HG02981 (cell line): Measurements from ENCODE around the gene LAMC3.

Experiments used
- ATAC-seq: cut with Tn5 transposase; IDR thresholded peaks from one replicate; pipeline ENCODE4 v1.9.1; 2021; ENCODE audit warnings: mild to moderate bottlenecking, moderate library complexity; ENCODE audit not compliant: unreplicated experiment

LAMC3 gene

DNA sequence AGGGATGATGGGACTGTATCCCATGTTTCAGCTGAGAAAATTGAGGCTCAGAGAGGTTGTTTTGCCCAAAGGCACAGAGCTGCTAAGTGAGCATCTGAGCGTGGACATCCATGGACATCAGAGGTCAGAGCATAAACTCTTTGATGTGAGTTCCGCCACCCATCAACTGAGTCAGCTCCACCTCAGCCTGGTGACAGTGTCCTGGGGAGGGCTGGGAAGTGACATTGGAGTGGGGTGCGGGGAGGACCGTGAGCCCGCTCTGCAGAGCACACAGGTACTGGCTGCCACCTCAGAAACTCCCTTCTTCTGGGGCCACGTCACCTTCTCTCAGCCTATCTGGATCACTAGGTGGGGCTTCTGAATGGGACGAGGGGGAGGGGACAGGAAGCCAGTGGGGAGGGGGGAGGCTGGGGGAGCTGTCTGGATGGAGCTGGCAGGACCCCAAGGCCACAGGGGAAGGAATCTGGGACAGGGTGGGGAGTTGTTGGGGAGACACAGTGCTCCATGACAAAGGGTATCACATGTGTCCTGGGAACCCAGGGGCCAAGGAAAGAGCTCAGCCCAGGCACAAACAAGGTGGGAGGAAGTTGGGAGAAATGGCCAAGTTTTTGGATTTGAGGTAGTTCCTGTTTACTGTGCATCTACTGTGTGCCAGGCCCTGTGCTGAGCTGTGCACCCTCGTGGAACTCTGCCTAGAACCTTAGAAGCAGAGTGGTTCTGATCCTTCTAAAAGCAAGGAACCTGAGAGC is 2.5 kb downstream of the LAMC3 start:
- no peak for ATAC-seq

DNA sequence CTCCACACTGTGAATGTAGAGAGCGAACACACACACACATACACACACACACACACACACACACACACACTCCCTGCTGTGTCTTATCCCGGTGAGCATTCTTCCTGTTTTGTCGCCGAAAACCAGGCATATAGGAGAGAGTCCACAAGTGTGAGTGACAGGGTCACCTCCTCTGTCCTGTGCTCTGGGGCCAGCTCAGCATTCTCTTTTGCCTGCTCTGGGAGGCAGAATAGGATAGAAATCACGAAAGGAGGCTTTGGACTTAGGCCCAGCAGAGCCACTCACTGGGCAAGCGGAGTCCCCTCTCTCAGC is 3.0 kb downstream of the LAMC3 start:
- no peak for ATAC-seq

DNA sequence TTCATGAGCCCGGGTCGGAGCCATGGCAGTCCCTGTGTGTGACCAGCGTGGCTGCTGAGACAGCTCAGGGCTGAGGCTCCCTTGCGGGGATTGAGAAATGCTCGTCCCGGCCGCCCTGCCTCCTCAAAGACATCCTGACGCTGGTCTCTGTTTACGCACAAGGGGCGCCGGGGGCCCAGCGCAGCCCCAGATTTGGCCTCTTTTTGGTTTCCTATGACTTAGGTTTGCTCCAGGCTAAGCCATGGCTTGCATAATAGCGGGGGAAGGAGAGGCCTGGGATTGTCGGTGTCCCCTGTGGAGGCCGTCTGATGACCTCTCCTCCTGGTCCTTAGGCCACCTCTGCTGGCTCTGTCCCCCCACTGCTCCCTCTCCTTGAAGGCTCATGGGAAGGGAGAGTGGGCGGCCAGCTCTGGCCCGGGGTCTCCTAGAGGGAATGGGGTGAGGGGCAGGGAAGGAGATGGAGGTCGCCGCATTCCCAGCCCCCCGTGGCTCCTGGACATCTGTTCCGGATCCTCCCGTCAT is 3.5 kb downstream of the LAMC3 start:
- ATAC-seq = no peak

DNA sequence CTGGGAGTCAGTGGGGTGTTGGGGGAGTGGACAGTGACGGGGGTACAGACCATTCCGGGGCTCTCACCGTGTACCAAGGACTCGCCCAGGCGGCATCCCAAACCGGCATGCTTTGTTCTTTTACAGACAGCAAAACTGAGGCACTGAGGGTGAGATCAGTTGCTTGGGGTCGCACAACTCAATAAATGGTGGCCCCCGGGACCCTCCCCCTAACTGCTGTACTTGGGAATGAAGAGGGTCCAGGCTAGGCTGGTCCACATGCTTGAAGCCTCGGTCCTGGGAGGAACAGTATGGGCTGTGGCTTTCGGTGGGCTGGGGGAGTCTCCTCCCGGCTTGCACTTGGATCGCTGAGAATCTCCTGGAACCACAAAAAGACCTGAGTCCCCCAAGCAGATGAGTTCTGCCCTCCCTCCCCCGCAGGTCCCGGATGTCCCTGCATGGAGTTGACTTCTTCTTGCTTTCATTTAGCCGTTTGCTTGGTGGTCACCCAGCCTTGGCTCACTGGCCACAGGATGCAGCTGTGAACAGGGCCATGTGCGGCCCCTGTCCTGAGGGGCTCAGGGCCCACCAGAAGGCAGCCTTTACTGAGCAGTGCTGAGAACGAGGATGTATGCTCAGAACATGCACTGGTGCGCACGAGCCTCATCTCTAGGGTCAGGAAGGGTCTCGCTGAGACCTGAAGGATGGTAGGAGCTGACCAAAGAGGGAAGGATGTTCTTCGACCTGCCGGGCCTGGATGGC is 4.2 kb downstream of the LAMC3 start:
- ATAC-seq = no peak

DNA sequence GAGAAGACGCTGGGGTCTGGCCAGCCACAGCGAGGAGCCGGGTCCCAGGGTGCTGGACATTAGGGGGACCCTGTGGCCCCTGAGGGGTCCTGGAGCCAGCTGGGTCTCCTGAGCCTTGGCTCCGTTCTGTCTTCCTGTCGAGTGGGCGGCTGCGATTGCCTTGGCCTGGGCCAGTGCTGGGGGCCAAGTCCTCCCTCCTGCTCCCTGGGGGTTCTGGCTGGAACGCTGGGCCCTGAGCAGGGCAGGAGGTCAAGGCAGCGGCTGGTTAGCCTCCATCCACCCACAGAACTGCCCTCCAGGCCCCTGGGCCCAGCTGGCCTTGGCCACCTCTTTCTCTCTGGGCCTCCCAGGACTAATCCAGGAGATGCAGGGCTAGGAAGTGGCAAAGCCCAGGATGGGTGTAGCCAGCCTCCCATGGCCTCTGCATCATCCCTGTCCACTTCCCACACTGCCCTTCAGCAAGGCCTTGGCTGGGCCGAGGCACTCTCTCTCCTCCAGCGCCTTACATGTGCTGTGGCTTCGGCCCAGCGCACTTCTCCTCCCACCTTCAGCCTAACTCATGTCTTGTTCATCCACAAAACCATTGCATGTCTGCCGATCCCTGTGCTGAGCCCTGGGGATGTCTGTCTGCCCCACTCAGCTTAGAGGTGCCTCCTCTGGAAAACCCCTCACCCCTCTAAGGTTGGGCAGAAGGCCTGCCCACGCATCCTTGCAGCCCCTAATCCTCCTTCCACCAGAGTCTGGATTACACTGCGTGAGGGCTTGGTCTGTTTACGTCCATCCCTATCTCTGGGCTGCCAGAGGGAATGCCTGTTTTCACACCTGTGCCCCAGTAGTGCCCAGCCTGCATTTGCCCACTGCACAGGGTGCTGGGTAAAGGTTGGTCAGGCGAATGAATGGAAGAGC is 5.0 kb downstream of the LAMC3 start:
- no peak for ATAC-seq

DNA sequence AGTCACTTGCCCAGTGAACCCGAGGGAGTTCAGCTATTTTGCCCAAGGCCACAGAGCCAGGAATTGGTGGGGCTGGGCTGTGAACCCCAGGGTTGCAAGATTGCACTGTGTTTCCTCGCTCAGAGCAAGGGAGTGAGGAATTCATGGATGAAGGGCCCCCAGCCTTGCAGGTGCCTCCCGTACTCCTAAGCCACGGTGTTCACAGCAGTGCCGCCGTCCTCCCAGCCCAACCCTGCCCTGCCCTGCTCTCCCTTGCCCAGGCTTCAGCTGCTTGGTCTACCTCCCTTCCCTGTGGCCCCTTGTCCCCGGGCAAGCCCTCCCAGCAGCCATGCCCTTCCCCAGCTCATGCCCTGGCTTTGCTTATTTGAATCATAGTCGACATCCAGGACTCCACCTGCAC is 6.1 kb downstream of the LAMC3 start:
- no peak for ATAC-seq

DNA sequence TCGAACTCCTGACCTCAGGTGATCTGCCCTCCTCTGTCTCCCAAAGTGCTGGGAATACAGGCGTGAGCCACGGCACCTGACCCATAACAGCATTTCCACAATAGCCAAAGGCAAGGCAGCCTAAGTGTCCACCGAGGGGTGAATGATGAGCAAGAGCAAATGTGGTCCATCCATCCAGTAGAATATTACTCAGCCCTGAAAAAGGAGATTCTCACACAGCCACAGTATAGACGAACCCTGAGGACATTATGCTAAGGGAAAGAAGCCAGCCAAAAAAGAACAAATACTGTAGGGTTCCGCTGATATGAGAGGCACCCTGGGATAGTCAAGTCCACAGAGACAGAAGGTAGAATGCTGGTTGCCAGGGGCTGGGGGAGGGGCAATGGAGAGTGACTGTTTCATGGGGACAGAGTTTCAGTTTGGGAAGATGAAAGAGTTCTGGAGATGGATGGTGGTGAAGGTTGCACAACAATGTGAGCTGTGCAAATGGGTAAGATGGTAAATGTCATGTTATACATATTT is 7.0 kb downstream of the LAMC3 start:
- no peak for ATAC-seq

DNA sequence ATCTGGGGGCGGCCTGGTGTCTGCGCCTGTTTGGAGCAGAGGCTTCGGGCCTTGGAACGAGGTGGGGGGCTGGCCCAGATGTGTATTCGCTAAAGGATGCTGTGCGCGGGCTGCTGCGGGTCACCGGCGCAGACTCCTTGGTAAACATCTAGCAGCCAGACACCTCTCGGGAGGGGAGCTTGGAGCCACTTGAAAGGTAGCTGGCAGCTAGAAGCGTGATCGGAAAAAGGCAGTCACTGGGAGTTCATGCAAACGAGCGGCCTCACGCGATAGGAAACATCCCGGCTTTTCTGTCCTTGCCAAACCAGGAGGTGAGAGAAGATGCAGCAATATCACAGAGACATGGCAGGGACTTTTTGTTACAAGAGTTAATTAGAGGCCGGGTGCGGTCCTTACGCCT is 8.1 kb downstream of the LAMC3 start:
- ATAC-seq = no peak

DNA sequence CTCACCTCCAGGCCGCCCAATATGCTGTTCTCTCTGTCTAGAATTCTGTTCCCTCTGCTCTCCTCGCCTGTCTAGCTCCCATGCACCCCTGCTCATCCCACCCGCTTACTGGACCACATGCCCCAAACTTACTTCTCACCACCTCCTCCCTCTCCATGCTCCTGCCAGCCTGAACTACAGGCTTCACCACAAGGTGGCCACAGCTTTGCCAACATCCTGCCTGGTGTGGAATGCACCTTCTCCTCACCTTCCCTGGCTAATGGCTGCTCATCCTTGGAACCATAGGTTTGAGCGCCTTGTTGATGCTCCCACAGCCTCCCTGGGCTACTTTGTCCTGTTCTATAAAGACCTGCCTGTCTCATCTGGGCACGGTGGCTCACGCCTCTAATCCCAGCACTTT is 9.6 kb downstream of the LAMC3 start:
- ATAC-seq = no peak

DNA sequence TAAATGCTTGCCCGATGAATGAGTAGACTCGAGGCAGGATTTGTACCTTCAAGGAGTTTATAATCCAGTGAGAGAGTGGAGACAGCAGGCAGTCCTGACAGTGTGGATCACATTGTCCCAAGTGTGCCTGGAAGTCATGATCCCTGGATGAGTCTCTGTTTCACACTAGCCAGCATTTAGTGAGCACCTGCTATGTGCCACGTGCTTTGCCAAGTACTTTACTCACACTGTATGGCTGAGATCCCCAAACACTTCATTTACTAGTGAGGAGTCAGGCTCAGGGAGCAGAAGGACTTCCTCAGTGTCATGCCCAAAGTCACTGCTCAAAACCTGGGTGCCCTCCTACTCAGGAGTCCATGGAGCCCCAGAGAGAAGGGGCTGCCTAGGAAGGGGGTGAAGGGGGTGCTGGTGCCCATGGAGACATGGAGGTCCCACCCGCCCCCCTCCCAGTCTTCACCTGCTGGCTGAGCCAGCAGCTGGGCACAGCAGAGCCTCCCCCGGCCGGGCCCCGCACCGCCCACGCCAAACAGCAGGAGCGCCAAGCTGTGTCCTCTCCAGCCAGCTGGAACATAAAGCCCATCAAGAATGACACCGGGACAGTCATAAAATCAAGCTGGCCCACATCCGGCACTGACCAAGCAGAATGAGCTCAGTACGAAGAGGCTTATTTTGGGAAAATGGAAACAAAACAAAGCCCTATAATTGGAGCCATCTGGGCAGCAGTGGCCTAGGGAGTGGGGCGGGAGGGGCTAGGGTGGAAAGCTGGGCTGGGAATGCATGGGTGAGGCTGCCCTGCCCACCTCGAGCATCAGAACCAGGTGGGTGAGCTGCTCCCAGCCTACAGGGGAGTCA is 10.6 kb downstream of the LAMC3 start:
- no peak for ATAC-seq

DNA sequence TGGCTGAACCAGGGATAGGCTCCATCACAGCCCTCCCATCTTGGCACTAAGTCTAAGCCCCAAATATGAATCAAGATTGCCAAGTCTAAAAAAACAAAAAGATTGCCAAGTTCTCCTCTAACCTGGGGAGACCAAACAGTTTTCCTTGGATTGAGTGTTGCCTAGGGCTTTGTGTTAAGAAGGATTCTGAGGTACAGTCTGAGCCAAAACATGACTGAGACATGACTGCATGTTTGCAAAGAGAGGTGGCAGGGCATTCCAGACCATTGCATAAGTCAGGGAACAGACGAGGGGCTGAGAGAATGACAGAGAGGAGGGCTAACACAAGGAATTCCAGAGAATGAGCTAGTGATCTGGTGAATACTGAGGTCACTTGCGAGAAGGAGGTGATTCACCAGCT is 11.4 kb downstream of the LAMC3 start:
- ATAC-seq = no peak

DNA sequence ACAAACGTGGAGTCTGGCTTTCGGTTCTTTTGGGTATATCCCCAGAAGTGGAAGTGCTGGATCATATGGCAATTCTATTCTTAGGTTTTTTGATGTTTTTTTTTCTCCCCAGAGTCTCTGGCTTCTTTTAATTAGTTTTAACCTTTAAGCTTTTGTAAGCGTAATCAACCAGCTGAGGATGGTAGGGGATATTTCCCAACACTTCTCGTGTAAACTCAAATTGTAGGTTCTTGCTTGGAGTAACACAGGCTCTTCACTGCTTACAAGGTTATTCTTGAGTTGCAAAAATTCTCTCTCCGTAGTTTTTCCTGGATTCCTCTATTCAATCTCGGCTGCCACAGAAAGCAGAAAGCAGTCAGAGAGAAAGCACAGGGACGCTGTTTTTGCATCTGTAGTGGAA is 11.9 kb downstream of the LAMC3 start:
- ATAC-seq = no peak

DNA sequence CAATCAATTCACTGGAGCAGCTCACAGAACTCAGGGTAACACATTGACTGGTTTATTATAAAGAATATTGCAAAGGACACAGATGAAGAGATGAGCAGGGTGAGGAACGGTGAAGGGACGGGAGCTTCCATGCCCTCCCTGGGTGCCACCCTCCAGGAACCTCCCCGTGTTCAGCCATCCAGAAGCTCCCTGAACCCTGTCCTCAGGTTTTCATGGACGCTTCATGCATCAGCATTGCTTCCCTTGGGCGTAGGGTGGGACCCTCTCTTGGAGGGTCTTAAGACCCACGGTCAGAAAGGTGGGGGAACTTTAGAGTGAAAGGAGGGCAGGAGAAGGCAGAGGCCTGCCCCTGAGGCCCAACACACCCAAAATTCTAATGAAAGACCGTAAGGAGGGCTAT is 12.8 kb downstream of the LAMC3 start:
- no peak for ATAC-seq

DNA sequence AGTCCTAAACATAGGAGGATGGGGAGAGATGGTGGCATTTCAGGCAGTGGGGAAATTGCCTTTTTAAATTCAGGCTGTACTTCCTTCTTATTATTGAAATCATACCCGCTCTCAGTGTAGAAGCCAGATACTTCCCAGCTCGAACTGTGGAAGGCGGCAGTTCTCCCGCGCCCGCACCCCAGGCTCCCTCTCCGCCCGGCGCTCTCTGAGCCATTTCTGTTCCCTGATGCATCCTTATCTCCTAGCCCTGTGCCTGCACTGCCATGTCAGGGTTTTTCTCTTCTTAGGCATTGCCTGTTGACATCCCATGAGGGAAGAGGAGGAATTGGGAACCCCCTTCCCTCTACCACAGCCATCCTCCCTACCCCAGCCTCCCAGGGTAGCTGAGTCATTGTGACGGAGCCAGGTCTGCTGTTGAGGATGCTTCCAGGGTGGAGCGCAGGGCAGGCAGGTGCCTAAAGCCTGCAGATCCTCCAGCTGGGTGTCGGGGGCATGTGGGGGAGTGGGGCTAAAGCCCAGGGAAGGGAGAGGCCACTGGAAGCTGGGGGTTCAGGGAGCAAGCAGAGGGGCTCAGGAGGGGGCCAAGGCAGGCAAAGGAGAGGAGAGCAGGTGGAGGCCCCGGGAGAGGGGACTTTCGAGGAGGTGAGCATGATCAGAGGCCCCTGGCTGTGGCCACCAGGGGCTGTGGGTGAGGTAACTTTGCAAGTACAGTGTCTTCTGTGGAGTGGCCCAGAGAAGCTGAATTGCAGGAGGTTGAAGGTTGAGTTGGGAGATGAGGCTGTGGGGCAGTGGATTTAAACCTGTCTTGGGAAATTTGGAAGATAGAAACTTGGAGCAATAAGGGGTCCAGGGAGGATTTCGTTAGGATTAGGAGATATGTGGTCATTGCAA is 16.2 kb downstream of the LAMC3 start:
- ATAC-seq = no peak

DNA sequence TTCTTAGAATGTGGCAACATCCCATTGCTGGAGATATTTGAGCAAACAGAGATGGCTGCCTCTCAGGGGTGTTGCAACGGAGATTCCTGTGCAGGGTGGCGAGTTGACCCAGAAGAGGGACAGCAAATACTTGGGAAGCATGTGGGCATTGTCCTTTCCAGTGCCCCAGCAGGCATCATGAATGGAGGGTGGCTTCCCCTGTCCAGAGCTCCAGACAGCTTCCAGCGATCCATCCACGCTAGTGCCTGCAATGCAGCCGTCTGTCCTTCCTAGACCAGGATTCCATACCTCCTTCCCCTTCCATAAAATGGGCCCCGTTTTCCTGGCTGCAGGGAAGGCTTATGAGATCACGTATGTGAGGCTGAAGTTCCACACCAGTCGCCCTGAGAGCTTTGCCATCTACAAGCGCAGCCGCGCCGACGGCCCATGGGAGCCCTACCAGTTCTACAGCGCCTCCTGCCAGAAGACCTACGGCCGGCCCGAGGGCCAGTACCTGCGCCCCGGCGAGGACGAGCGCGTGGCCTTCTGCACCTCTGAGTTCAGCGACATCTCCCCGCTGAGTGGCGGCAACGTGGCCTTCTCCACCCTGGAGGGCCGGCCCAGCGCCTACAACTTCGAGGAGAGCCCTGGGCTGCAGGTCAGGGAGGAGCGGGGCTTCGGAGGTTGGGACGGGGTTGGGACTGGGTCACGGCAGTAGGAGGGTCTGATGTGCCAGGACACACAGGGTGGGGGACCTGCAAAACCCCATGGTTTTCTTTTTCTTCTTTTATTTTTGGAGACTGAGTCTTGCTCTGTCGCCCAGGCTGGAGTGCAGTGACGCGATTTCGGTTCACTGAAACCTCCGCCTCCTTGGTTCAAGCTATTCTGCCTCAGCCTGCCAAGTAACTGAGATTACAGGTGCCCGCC is 17.2 kb downstream of the LAMC3 start:
- ATAC-seq = no peak

DNA sequence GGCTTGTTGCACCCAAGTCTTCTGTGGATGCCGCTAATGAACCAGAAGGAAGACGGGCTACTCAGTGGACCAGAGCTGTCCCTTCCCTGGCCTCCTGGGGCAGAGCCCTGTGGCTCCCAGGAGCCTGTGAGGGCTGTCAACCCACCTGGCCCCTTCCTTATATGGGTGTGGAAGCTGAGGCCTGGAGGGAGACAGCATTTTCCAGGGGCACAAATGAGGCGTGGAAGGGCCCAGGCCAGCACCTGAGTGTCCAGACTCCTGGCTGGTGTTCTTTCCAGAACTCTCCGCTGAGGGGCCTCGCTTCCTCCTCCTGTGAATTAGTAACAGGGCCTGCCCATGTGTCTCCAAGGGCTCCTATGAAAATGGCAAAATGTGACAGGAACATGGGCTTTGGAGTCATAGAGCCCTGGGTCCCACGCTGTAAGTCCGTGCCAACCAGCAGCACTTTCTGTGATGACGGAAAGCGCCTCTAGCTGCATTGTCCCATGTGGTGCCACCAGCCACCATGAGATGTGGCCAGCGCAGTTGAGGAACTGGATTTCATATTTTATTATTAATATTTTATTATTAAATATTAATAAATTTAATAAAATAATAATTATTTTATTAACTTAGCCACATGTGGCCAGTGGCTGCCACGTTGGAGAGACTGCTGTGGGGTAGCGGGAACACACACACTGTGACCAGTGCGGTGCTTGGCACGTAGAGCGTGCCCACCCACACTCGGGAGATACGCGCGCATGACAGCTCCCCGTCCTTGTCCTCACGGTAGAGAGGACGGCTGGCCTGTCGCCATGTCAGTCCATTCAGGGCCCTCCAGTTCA is 18.3 kb downstream of the LAMC3 start:
- no peak for ATAC-seq

DNA sequence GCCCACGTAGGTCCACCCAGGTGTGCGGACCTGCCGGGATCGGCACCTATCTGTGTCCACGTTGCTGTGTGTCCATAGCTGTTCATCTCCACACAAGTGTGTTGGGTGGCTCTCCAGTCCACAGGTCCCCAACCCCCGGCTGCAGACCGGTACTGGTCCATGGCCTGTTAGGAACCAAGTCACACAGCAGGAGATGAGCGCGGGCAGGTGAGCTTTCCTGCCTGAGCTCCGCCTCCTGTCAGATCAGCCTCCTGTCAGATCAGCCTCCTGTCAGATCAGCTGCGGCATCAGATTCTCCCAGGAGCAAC is 18.9 kb downstream of the LAMC3 start:
- no peak for ATAC-seq
